Immature natural killer cell (primary cell): ENCODE results near the gene CDCP2. TPM values are rescaled to one million over a fixed set of nuclear protein-coding genes. Genes with fewer than 3 reads are reported as not detected.

Experiments
- DNase-seq, 3 donors: peaks; one replicate each; pipeline ENCODE4 v3.0.0; 2022; ENCODE audit warnings: mixed read lengths in 1 of 3
- H3K27ac Mint-ChIP-seq, 6 donors: one replicate each; pipeline ENCODE4 v1.8.0; 2020; ENCODE audit warnings: mixed read lengths in 6 of 6, mild to moderate bottlenecking in 5 of 6, inconsistent platforms in 4 of 6, moderate library complexity in 3 of 6
- H3K27me3 Mint-ChIP-seq, 3 donors: one replicate each; pipeline ENCODE4 v1.8.0; 2020 to 2021; ENCODE audit warnings: low read depth in 3 of 3, mild to moderate bottlenecking in 3 of 3, mixed read lengths in 3 of 3, moderate library complexity in 3 of 3, inconsistent platforms in 1 of 3
- H3K36me3 Mint-ChIP-seq, 3 donors: one replicate each; pipeline ENCODE4 v1.8.0; 2020; ENCODE audit warnings: mixed read lengths in 3 of 3, inconsistent platforms in 2 of 3, mild to moderate bottlenecking in 2 of 3
- H3K4me1 Mint-ChIP-seq, 2 donors: one replicate each; pipeline ENCODE4 v1.8.0; 2020; ENCODE audit warnings: inconsistent platforms in 2 of 2, mild to moderate bottlenecking in 2 of 2, mixed read lengths in 2 of 2, moderate library complexity in 1 of 2
- H3K4me3 Mint-ChIP-seq, 5 donors: one replicate each; pipeline ENCODE4 v1.8.0; 2020; ENCODE audit warnings: mild to moderate bottlenecking in 5 of 5, mixed read lengths in 5 of 5, inconsistent platforms in 3 of 5, moderate library complexity in 3 of 5
- H3K9me3 Mint-ChIP-seq, 6 donors: one replicate each; pipeline ENCODE4 v1.8.0; 2020; ENCODE audit warnings: mild to moderate bottlenecking in 6 of 6, mixed read lengths in 6 of 6, inconsistent platforms in 4 of 6, moderate library complexity in 3 of 6
- polyA plus RNA-seq, 3 donors: library from polyadenylated mRNA; unstranded; fragments of 300-500 nt; fragmentation: Illumina TruSeq; gene quantifications; one replicate each; pipeline ENCODE4 v1.2.3, GENCODE V29; 2021

The CDCP2 gene
- polyA plus RNA-seq = not detected

DNA sequence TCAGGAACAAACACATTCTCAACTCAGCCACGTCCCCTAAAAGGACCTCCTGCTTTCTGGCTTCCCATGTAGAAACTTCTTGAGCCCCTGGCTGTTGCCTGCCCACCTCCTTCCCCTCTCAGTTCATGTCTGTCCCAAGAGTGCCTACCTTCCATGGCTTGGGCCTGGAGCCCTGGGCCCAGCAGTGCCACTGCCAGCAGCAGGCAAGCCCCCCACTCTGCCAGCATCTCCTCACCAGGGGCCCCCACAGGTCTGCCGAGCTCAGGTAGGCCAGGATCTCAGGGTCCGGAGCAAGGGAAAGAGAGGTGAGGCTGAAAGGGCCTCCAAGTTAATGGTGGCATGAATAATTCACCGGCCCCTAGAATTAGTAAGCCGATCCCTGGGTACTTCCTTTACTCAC is at the start of gene CDCP2:
Gene CDCP2 (minus strand): TSS at position 305 of the 400 bp plus-strand sequence. CDS start 78 bp downstream, at position 227.
- Mint-ChIP-seq H3K27me3 (peaks cover 0 to 4% (median 0%) of the 10 kb centered on the region in 3 donors), H3K9me3 (no peaks in the 10 kb centered on the region), H3K27ac (no peak within 1 kb of the TSS), H3K4me1 (peaks cover 1 to 9% of the 10 kb centered on the region in 2 donors), H3K4me3 (no peak within 1 kb of the TSS), H3K36me3 (no peaks in the 10 kb centered on the region)
- DNase-seq = no peak

DNA sequence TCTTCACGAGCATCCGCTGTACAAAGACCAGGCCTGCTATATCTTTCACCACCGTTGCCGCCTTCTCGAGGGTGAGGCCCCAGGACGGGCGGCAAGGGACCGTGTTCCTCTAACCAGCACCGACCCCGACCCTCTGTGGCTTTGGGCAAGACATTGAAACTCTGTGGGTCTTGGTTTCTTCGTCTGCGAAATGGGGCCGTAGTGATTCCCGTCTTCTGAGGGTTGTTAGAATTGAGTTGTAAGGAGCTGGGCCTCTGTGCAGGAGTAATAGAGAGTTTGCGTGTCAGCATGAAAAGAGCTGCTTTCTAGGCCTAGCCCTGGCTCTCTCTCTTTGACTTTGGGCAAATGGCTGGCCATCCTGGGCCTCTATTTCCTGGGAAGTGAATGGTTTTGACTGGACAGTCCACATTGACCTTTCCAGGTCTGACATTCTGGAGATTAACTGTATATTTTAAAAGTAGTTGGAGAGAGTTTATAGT is 47.8 kb upstream of the CDCP2 start:
- H3K4me3 Mint-ChIP-seq = peak overlapping the region; percentile 88 to 94 (median 93)
- no peak for DNase-seq
- H3K4me1 Mint-ChIP-seq = peaks cover 30 to 45% of the 10 kb centered on the region in 2 donors
- peaks cover 4 to 11% (median 11%) of the 10 kb centered on the region in 3 donors for H3K36me3 Mint-ChIP-seq
- peaks cover 0 to 2% (median 0%) of the 10 kb centered on the region in 3 donors for H3K27me3 Mint-ChIP-seq
- H3K9me3 Mint-ChIP-seq = no peaks in the 10 kb centered on the region
- H3K27ac Mint-ChIP-seq = peak overlapping the region; percentile 74 to 92 (median 82)

DNA sequence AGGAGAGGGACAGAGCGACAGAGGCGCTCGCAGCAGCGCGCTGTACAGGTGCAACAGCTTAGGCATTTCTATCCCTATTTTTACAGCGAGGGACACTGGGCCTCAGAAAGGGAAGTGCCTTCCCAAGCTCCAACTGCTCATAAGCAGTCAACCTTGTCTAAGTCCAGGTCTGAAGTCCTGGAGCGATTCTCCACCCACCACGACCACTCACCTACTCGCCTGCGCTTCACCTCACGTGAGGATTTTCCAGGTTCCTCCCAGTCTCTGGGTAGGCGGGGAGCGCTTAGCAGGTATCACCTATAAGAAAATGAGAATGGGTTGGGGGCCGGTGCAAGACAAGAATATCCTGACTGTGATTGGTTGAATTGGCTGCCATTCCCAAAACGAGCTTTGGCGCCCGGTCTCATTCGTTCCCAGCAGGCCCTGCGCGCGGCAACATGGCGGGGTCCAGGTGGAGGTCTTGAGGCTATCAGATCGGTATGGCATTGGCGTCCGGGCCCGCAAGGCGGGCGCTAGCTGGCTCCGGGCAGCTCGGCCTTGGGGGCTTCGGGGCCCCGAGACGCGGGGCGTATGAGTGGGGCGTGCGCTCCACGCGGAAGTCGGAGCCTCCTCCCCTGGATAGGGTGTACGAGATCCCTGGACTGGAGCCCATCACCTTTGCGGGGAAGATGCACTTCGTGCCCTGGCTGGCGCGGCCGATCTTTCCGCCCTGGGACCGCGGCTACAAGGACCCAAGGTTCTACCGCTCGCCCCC is 47.1 kb upstream of the CDCP2 start, which contains the start of the genes CYB5RL and MRPL37:
Gene CYB5RL (minus strand): TSS at position 266 of the 754 bp plus-strand sequence. CDS start 4,414 bp downstream, outside the sequence.
Gene MRPL37 (plus strand): TSS at position 403 of the 754 bp plus-strand sequence. CDS start 77 bp downstream, at position 480.
- Mint-ChIP-seq H3K27ac (peak within 1 kb of the TSS; percentile 74 to 92 (median 82)), H3K4me1 (peaks cover 30 to 45% of the 10 kb centered on the region in 2 donors), H3K27me3 (peaks cover 0 to 2% (median 0%) of the 10 kb centered on the region in 3 donors), H3K36me3 (peaks cover 0 to 9% (median 8%) of the 10 kb centered on the region in 3 donors), H3K9me3 (no peaks in the 10 kb centered on the region), H3K4me3 (peak within 1 kb of the TSS; percentile 88 to 94 (median 93))
- DNase-seq = peak; percentile 88 to 89 (median 88)

DNA sequence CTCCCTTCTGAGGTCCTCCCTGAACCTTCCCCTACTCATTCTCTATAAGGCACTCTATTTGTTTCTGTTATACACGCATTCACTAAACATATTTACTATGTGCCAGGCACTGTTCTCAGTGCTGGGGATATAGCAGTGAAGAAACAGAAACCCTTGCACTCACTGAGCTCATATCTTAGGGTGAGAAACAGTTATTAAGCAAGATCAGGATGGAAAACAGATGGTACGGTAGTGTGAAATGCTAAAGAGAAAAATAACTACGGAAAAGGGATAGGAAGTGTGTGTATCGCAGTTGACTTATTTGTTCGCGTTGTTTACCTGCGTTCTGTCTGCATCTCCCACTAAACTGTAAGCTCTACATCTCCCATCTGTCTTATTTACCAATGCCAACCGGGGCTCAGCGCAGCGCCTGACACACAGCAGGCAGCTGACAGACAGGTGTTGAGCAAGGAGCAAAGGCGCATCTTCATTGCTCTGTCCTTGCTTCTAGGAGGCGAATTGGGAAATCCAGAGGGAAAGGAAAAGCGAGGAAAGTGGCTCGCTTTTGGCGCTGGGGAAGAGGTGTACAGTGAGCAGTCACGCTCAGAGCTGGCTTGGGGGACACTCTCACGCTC is 46.5 kb upstream of the CDCP2 start:
- H3K36me3 Mint-ChIP-seq = peaks cover 0 to 11% (median 9%) of the 10 kb centered on the region in 3 donors
- DNase-seq = no peak
- H3K27me3 Mint-ChIP-seq = peaks cover 0 to 2% (median 0%) of the 10 kb centered on the region in 3 donors
- H3K9me3 Mint-ChIP-seq = no peaks in the 10 kb centered on the region
- H3K4me1 Mint-ChIP-seq = peaks cover 30 to 45% of the 10 kb centered on the region in 2 donors
- H3K4me3 Mint-ChIP-seq = peak overlapping the region; percentile 88 to 94 (median 93)
- H3K27ac Mint-ChIP-seq = peak overlapping the region; percentile 52 to 92 (median 78)

DNA sequence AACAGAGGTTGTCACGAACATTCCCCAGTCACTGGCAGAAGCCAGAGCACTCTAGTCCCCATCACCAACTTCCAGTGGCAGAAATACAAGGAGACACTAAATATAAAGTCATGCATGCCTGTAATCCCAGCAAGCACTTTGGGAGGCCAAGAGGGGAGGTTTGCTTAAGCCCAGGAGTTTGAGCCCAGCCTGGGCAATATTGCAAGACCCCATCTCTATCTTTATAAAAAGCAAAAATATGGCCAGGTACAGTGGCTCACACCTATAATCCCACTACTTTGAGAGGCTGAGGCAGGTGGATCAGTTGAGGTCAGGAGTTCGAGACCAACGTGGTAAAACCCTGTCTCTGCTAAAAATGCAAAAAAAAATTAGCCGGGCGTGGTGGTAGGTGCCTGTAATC is 40.7 kb upstream of the CDCP2 start:
- Mint-ChIP-seq H3K27ac (no peak overlapping the region), H3K36me3 (peaks cover 4 to 28% (median 18%) of the 10 kb centered on the region in 3 donors), H3K4me1 (no peaks in the 10 kb centered on the region), H3K4me3 (no peak overlapping the region), H3K9me3 (no peaks in the 10 kb centered on the region), H3K27me3 (no peaks in the 10 kb centered on the region)
- DNase-seq = no peak

DNA sequence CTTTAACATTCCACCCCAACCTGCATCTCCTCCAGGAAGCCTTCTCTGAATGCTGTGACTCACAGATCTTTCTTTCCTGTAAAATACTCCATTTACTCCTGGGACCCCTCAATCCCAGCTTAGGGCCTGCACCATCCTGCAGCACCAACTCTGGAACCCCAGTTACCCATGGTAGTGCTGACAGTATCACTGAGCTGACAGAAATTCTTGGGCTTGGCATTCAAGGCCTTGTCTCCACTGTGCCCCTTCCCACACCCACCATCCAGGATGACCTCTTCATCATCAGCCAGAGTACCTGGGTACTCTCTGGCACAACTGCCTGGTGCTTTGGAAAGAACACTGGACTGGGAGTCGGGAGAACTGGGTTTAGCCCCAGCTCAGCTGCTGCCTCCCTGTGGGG is 38.7 kb upstream of the CDCP2 start:
- no peaks in the 10 kb centered on the region for H3K9me3 Mint-ChIP-seq
- peaks cover 4 to 34% (median 16%) of the 10 kb centered on the region in 3 donors for H3K36me3 Mint-ChIP-seq
- H3K27ac Mint-ChIP-seq = no peak overlapping the region
- no peaks in the 10 kb centered on the region for H3K27me3 Mint-ChIP-seq
- no peak for DNase-seq
- H3K4me3 Mint-ChIP-seq = no peak overlapping the region
- no peaks in the 10 kb centered on the region for H3K4me1 Mint-ChIP-seq

DNA sequence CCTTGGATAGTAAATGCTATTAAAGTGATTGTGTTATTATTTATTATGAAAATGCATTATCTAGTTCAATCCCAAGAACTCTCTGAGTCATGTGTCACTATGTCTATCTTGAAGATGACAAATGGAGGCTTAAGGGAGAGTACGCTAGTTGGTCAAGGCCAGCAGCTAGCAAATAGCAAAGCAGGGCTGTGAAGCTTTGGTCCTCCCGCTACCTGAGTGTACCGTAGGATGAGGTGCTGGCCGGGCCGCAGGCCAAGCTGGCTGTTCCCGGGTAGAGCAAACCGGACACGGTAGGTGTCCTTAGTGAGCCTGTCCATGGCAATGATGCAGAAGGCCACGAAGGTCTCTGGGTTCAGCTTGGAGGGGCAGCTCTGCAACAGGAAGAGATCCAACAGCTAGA is 37.7 kb upstream of the CDCP2 start:
- Mint-ChIP-seq H3K27ac (no peak overlapping the region), H3K4me1 (no peaks in the 10 kb centered on the region), H3K27me3 (no peaks in the 10 kb centered on the region), H3K36me3 (peaks cover 4 to 37% (median 13%) of the 10 kb centered on the region in 3 donors), H3K9me3 (no peaks in the 10 kb centered on the region), H3K4me3 (no peak overlapping the region)
- DNase-seq = no peak

DNA sequence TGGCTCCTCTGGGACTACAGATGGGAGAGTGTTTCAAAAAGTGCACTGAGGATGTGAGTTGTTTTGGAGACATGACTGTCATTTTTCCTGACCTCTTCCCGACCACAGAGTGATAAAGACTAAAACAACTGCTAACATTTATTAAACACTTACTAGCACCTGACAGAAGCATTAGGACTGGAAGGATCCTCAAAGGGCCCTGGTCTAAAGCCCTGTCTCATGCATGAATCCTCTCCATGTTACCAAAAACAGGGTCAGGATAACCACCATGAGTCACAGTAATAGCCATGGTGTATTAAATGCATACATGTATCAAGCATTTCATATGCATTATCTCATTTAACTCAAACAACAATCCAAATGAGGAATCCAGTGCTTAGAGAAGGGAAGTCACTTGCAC is 35.5 kb upstream of the CDCP2 start:
- no peaks in the 10 kb centered on the region for H3K27me3 Mint-ChIP-seq
- H3K4me3 Mint-ChIP-seq = no peak overlapping the region
- DNase-seq = no peak
- no peaks in the 10 kb centered on the region for H3K4me1 Mint-ChIP-seq
- H3K36me3 Mint-ChIP-seq = peaks cover 3 to 30% (median 11%) of the 10 kb centered on the region in 3 donors
- H3K9me3 Mint-ChIP-seq = no peaks in the 10 kb centered on the region
- H3K27ac Mint-ChIP-seq = no peak overlapping the region

DNA sequence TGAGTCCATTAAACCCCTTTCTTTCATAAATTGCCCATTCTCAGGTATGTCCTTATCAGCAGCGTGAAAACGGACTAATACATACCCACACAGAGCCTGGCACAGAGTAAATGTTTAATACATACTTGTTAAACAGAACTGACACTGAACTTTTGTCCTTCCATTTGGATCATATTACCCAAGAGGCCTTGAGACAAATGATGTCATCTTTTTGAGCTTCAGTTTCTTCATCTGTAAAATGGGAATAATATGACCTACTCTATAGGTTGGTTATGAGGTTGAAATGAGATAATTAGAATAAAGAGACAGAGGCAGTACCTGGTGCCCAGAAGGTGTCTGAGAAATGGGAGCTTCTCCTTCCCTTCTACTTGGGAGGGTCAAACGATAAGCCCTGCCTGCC is 33.3 kb upstream of the CDCP2 start:
- no peak for DNase-seq
- no peak overlapping the region for H3K27ac Mint-ChIP-seq
- no peaks in the 10 kb centered on the region for H3K4me1 Mint-ChIP-seq
- no peaks in the 10 kb centered on the region for H3K9me3 Mint-ChIP-seq
- H3K4me3 Mint-ChIP-seq = no peak overlapping the region
- peaks cover 0 to 21% (median 7%) of the 10 kb centered on the region in 3 donors for H3K36me3 Mint-ChIP-seq
- no peaks in the 10 kb centered on the region for H3K27me3 Mint-ChIP-seq

DNA sequence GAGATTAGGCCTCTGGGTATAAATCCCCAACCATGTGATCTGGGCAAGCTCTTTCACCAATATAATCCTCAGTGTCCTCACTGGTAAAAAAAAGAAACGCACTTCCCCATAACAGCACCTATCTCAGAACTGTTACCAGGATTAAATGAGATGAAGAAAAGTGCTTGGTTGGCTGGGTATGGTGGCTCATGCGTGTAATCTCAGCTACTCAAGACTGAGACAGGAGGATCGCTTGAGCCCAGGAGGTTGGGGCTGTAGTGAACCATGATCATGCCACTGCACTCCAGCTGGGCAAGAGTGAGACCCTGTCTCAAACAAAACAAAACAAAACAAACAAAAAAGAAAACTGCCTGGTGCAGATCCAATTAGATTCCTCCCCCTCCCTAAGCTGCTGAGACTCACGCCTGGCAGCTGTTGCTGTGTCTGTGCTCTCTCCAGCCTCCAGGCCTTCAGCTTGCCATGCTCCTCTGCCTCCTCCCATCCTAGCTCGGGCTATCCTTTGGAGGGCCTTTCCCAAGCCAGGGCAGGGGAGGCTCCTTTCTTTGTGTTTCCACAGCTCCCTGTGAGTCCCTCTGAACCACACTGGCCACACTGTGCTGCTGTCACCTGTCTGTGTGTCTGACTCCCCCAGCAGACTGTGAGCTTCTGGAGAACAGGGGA is 28.0 kb upstream of the CDCP2 start:
- Mint-ChIP-seq H3K27ac (peak overlapping the region in 1 of 6 donors; percentile 11), H3K9me3 (no peaks in the 10 kb centered on the region), H3K4me1 (no peaks in the 10 kb centered on the region), H3K4me3 (no peak overlapping the region), H3K36me3 (peaks cover 0 to 15% (median under 1%) of the 10 kb centered on the region in 3 donors), H3K27me3 (peaks cover 0 to 3% (median 2%) of the 10 kb centered on the region in 3 donors)
- DNase-seq = no peak

DNA sequence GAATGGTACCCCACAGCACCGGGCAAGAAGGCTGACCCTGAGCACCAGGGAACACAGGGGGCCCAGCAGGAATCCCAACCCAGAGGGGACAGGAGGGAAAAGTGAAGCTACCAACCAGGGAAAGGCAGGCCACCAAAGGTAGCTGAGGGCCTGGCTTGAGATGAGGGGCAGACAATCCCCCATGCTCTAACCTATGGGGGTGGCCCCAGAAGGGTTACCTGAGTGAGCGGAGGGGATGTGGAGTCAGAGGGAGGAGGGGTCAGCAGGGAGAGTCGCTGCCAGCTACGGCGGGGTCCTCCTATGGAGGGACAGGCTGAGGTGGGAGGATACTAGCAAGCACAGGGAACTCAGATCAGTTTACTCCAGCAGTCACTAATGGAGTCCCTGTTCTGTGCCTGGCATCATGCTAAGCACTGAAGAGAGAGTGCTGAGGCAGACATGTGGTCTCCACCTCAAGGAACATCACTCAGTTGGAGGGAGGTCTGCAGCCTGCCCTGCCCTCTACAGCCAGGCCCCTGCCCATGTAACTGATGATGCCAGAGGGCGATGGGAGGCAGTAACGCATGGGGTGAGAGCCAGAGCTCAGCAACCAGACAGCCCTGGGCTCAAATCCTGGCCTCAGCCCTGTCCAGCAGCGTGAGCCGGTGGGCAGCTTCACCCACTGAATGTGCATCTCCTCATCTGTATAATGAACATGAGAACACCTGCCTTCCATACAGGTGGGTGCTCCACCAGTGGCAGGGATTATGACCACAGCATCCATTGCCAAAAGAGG is 25.7 kb upstream of the CDCP2 start:
- Mint-ChIP-seq H3K9me3 (no peaks in the 10 kb centered on the region), H3K4me1 (no peaks in the 10 kb centered on the region), H3K27me3 (peaks cover 0 to 5% (median 2%) of the 10 kb centered on the region in 3 donors), H3K27ac (peak overlapping the region in 1 of 6 donors; percentile 40), H3K4me3 (no peak overlapping the region), H3K36me3 (peaks cover 0 to 6% (median 3%) of the 10 kb centered on the region in 3 donors)
- DNase-seq = no peak

DNA sequence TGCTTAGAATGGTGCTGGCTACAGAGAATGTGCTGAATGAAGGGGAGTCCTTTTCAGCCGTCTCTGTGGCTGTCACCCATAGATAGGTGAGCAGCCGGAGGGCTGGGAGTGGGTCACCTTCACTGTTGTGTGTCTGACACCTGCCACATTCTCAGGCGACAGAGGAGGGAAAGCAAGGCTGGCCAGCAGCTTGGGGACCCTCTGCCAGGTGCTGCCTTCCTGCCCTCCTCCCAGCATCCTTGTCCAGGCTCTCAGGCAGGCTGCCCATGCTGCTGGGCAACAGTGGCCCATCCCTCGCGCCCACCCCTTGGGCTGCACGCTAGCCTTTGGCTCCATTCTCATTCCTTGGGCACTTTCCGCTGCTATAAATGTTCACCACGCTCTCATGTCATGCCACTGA is 24.9 kb upstream of the CDCP2 start:
- H3K4me1 Mint-ChIP-seq = no peaks in the 10 kb centered on the region
- H3K36me3 Mint-ChIP-seq = peaks cover 0 to 6% (median 3%) of the 10 kb centered on the region in 3 donors
- no peak for DNase-seq
- H3K27me3 Mint-ChIP-seq = peaks cover 0 to 5% (median 2%) of the 10 kb centered on the region in 3 donors
- no peak overlapping the region for H3K4me3 Mint-ChIP-seq
- no peaks in the 10 kb centered on the region for H3K9me3 Mint-ChIP-seq
- no peak overlapping the region for H3K27ac Mint-ChIP-seq
